ENCODE measurements around the gene CHTF18.

CHTF18 gene

GRCh38 chr16:760065-760464 is 28.4 kb upstream of the CHTF18 start:
- in situ Hi-C loops (cut with MboI; ENCODE audit: low sequenced_read_pairs): no loop called here

DNA sequence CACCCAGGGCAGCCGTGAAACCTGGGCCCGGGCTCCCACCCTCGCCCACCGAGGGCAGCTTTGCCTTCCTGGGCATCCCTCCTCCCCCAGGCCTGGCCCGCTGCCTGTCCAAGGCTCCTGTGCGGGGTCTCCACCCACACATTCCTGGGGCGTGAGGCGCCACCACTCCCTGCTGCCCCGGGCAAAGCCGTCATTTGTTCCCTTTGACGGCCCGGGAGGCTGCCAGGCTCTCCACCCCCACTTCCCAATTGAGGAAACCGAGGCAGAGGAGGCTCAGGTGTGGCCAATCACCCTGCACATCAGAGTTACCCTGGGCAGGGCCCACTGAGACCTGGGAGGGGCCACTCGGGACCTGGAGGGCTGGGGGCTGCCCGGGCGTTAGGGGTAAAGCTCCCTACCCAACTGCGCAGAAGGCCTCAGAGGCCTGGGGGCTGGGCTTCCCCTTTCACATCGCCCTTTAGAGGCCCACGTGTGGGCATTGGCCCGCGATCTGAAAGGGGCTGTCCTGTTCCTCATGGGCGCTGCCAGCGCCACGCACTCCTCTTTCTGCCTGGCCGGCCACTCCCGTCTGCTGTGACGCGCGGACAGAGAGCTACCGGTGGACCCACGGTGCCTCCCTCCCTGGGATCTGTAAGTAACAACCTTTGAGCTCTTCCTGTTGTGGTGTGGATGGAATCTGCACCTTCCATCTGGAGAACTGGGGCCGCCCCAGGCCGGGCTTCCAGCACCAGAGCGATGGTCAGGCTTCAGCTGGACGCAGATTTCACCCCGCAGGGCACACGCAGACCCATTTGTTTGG is 27.7 kb upstream of the CHTF18 start, which contains the start of gene MSLN:
Gene MSLN, plus strand, starts transcription at position 190 of the 799 bp plus-strand sequence. CDS start 1,947 bp downstream, outside the sequence.
- in situ Hi-C loops (cut with MboI; ENCODE audit: low sequenced_read_pairs): no loop called here

- in situ Hi-C loops (cut with MboI; ENCODE audit: low sequenced_read_pairs): no loop called here
These were observed 26.6 kb upstream of the CHTF18 start for GRCh38 chr16:761625-762513.

DNA sequence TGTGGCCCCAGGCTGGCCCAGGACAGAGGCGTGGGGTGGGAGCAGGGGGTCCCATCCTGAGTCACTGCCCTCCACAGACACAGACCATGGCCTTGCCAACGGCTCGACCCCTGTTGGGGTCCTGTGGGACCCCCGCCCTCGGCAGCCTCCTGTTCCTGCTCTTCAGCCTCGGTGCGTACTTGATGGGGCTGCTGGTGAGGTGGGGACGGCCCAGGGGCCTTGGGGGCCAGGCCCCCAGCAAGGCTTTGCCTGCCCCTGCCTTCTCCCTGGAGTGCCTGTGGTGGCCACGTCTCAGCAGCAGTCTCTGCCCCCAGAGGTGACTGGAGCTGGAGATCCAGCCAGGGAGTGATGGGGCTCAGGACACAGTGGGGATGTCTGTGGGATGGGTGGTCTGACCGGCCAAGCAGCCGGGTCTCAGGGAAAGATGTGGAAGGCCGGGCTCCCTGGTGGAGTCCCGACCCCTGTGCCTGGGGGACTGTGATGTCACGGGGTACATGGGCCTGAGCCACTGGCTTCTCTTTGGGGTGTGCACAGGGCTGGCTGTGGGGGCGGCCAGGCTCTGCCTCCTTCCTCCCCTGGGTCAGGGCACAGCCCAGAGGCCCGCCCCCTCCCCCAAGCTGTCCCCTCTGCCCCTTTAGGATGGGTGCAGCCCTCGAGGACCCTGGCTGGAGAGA is 25.7 kb upstream of the CHTF18 start:
- in situ Hi-C loops (cut with MboI; ENCODE audit: low sequenced_read_pairs): no loop called here

DNA sequence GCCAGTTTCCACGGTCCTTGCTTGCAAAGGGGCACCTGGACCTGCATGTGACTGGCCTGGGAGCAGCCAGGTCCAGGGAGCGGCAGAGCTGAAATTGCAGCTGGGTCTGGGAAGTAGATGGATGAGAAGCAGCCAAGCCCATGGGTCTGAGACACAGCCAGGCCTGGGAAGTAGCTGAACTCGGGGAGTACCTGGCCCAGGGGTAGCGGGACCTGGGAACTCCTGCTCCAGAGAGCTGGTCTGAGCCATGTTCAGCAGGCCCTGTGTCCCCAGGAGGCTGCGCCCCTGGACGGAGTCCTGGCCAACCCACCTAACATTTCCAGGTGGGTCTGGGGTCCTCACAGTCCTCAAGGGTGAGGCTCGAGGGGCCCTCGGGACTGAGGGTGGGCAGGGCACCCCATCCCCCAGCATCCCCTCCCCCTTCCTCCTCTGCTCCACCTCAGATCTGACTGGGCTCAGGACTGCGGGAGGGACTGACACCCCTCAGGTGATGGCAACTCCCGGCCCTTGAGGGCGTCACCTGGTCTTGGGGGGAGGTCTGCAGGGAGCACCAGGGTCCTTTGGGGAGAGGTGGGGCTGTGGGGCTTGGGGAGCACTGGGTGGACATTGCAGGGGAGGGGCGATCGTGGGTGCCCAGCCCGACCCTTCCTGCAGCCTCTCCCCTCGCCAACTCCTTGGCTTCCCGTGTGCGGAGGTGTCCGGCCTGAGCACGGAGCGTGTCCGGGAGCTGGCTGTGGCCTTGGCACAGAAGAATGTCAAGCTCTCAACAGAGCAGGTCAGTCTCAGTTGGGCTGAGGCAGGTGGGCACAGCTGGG is 24.8 kb upstream of the CHTF18 start:
- in situ Hi-C loops (cut with MboI; ENCODE audit: low sequenced_read_pairs): no loop called here

DNA sequence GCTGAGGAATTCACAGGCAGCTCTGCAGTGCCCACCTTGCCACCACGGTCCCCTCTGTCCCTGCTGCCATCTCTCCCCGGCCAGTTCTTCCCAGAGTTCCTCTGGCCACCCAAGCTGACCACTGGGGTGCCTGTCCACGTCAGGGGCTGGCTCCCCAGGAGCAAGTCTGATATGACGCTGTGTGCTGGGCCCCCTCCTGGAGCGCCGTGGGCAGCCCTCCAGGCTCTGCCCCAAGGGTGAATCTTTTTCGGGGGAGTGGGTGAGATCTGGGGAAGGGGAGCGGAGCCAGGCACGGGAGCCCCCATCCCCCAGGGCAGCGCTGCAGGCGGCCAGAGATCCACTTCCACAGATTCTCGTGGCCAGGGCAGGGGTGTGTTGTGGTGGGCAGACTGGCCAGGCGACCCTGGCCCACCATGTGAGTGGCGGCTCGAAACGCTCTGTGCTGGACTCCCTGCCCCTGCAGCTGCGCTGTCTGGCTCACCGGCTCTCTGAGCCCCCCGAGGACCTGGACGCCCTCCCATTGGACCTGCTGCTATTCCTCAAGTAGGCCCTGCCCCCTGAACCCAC is 24.2 kb upstream of the CHTF18 start:
- in situ Hi-C loops (cut with MboI; ENCODE audit: low sequenced_read_pairs): no loop called here

DNA sequence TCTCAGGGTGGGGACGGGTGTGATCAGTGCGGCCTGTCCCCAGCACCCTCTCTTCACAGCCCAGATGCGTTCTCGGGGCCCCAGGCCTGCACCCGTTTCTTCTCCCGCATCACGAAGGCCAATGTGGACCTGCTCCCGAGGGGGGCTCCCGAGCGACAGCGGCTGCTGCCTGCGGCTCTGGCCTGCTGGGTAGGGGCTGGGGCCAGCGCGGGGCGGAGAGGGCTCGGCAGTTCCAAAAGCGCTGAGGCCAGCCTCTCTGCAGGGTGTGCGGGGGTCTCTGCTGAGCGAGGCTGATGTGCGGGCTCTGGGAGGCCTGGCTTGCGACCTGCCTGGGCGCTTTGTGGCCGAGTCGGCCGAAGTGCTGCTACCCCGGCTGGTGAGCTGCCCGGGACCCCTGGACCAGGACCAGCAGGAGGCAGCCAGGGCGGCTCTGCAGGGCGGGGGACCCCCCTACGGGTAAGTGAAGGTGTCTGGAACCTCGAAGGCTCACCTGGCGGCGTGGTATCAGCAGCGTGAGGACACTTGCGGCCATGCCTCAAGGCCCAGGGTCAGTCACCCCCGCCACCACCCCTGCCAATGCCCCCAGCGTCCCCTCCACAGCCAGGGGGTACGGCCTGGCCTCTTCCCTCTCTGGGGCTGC is 23.5 kb upstream of the CHTF18 start:
- in situ Hi-C loops (cut with MboI; ENCODE audit: low sequenced_read_pairs): no loop called here

GRCh38 chr16:765488-765865 is 22.9 kb upstream of the CHTF18 start:
- in situ Hi-C loops (cut with MboI; ENCODE audit: low sequenced_read_pairs): no loop called here

DNA sequence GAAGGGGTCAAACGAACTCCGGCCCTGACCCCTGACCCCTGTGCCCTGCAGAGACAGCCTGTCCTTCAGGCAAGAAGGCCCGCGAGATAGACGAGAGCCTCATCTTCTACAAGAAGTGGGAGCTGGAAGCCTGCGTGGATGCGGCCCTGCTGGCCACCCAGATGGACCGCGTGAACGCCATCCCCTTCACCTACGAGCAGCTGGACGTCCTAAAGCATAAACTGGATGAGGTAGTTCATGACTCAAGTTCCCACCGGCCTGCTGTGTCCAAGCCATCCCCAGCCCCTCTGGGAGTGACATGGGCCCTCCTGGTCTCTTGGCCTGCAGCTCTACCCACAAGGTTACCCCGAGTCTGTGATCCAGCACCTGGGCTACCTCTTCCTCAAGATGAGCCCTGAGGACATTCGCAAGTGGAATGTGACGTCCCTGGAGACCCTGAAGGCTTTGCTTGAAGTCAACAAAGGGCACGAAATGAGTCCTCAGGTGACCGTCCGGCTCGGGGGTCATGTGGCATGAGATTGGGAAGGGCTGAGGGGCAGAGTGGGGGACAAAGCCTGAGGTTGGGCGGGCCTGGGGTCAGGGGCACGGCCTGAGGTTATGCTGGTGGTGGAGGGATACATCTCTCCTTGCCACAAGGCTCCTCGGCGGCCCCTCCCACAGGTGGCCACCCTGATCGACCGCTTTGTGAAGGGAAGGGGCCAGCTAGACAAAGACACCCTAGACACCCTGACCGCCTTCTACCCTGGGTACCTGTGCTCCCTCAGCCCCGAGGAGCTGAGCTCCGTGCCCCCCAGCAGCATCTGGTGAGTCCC is 22.2 kb upstream of the CHTF18 start:
- in situ Hi-C loops (cut with MboI; ENCODE audit: low sequenced_read_pairs): no loop called here

- in situ Hi-C loops (cut with MboI; ENCODE audit: low sequenced_read_pairs): no loop called here
These were observed 21.4 kb upstream of the CHTF18 start for GRCh38 chr16:766820-767640.

- in situ Hi-C loops (cut with MboI; ENCODE audit: low sequenced_read_pairs): no loop called here
These were observed 20.6 kb upstream of the CHTF18 start for GRCh38 chr16:767743-768235.

DNA sequence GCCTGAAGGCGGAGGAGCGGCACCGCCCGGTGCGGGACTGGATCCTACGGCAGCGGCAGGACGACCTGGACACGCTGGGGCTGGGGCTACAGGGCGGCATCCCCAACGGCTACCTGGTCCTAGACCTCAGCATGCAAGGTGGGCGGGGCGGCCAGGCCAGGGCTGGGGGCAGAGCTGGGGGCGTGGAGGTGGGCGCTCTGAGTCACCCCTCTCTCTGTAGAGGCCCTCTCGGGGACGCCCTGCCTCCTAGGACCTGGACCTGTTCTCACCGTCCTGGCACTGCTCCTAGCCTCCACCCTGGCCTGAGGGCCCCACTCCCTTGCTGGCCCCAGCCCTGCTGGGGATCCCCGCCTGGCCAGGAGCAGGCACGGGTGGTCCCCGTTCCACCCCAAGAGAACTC is 20.0 kb upstream of the CHTF18 start:
- in situ Hi-C loops (cut with MboI; ENCODE audit: low sequenced_read_pairs): no loop called here

GRCh38 chr16:769184-769784 is 19.1 kb upstream of the CHTF18 start:
- in situ Hi-C loops (cut with MboI; ENCODE audit: low sequenced_read_pairs): no loop called here

- in situ Hi-C loops (cut with MboI; ENCODE audit: low sequenced_read_pairs): no loop called here
These were observed 18.5 kb upstream of the CHTF18 start for GRCh38 chr16:769934-770333.

GRCh38 chr16:770411-770810 is 18.0 kb upstream of the CHTF18 start:
- in situ Hi-C loops (cut with MboI; ENCODE audit: low sequenced_read_pairs): no loop called here

DNA sequence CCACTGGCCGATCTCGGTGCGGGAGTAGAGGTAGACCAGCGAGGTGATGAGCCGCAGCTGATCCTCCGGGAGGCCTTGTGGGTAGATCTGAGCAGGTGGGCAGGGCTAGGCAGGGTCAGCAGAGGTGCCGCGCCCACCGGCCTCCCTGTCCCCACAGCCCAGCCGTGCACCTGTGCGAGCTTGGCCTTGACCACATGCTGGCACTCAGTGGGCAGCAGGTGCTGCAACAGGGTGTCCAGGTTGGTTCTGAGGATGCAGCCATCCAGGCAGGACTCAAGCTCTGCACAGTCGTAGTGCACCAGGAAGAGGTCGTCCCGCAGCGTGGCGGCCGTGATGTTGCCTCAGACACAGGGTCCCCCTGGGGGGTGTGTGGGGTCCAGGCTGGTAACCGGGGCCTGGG is 15.5 kb upstream of the CHTF18 start:
- in situ Hi-C loops (cut with MboI; ENCODE audit: low sequenced_read_pairs): no loop called here

All from hTERT RPE-1 (cell line).